ENCODE data around the gene BFSP2.

GRCh38 chr3:133475245-133476010 lies 75.6 kb downstream of the BFSP2 start:
- TF ChIP-seq EZH2 (IDR thresholded peaks at IDR 0.05; ENCODE audit: borderline replicate concordance) (no peak), CTCF (IDR thresholded peaks at IDR 0.05; ENCODE audit: poor library complexity) (no peak)
